Psoas muscle (tissue), 8 donors: ENCODE measurements around the gene CORIN. TPM values are rescaled to one million over a fixed set of nuclear protein-coding genes. Genes with fewer than 3 reads are reported as not detected.
A peak's percentile ranks its signal among the peaks of the same experiment; 100 is the strongest.

Source experiments
- ATAC-seq, 4 donors: fragments of 200-7000 bp; cut with Tn5 transposase; one replicate each; pipeline ENCODE4 v1.9.1; 2020; ENCODE audit warnings: moderate library complexity in 3 of 4, mild to moderate bottlenecking in 2 of 4
- DNase-seq, 2 donors: peaks; one replicate each; pipeline ENCODE4 v3.0.0-alpha.2; 2020
- H3K27ac ChIP-seq: fragments of 200-600 bp; one replicate; pipeline ENCODE4 v1.8.0; 2022
- H3K27me3 ChIP-seq, 3 donors: fragments of 200-600 bp in 1 of 3; one replicate each; pipeline versions ENCODE4 v1.6.1 to v1.8.0; 2013 to 2022; ENCODE audit warnings: low read length in 2 of 3, mild to moderate bottlenecking in 2 of 3, moderate library complexity in 1 of 3; ENCODE audit not compliant: insufficient read depth in 3 of 3
- H3K36me3 ChIP-seq, 2 donors: fragments of 200-600 bp in 1 of 2; one replicate each; pipeline versions ENCODE4 v1.6.1 to v1.8.0; 2013 to 2022; ENCODE audit warnings: low read depth in 1 of 2, mild to moderate bottlenecking in 1 of 2, moderate library complexity in 1 of 2; ENCODE audit not compliant: insufficient read depth in 1 of 2
- H3K4me1 ChIP-seq: fragments of 200-600 bp; one replicate; pipeline ENCODE4 v1.8.0; 2022
- H3K4me3 ChIP-seq: fragments of 200-600 bp; one replicate; pipeline ENCODE4 v1.8.0; 2022; ENCODE audit warnings: mild to moderate bottlenecking
- H3K9me3 ChIP-seq: fragments of 200-600 bp; one replicate; pipeline ENCODE4 v1.8.0; 2022
- CTCF ChIP-seq: fragments of 200-600 bp; IDR thresholded peaks from one replicate; pipeline ENCODE4 v1.8.0; 2022; ENCODE audit warnings: antibody characterized with exemption
- WGBS, 3 donors: extraction: QIAGEN DNeasy Blood & Tissue Kit; methylation state at CpG; one replicate each; pipeline versions ENCODE4 v1.1.6 to v1.1.7; 2013; 5-methylcytosine and 5-hydroxymethylcytosine counted together
- intact Hi-C, 2 donors: fragments of 100-400 bp; cut with DNase I; formaldehyde crosslinking; loops; one replicate each; pipeline versions ENCODE4 v1.11.0 to v1.14.2; 2022
- long read RNA-seq, 2 donors: library from polyadenylated mRNA; unstranded; transcript quantifications; one replicate each; pipeline ENCODE4 v2.0.0, GENCODE V29; 2021
- polyA plus RNA-seq, 3 donors: library from polyadenylated mRNA; stranded (reverse); fragments of 200-250 nt; gene quantifications; one replicate each; pipeline ENCODE4 v1.2.3, GENCODE V29; 2013
- total RNA-seq, 4 donors: library from RNA; stranded (reverse); fragmentation: NEBNext Ultra II Directional in 2 of 4; extraction: Animal tissue kit (Norgen Biotek cat#: 25700) in 2 of 4; gene quantifications; one replicate each; pipeline versions ENCODE4 v1.2.1 to v1.2.4, GENCODE V29; 2021 to 2023
- donor health status: healthy with polysubstance abuse.
- donor health status: DM: no; HTN: no; CAD: no; lungs with moderate emphysema.
- donor health status: Bipolar disorder and iron deficiency.
- donor health status: healthy.
- donor health status: DM: yes; HTN: yes; CAD: no.
- donor health status: DM: no; HTN: no; CAD: no.
- donor health status: DM: no; HTN: no; CAD: no.
- donor health status: DM: yes; HTN: yes; CAD: no.

CORIN gene
- total RNA-seq (under 1 TPM in 3 of 4 donors, not detected in 1; 0.06 to 0.24 (median 0.09) TPM), polyA plus RNA-seq (1 to 10 TPM in 1 of 3 donors, under 1 TPM in 2; 0.03 to 1.3 (median 0.35) TPM)
- long read RNA-seq, donor 1 = 0 reads
- long read RNA-seq, donor 2 = 0 reads

- Histone ChIP-seq H3K27me3 (peaks cover 0 to 26% (median 6%) of the 10 kb centered on the region in 3 donors), H3K4me3 (peak within 1 kb of the TSS; percentile 65), H3K9me3 (peaks cover 2% of the 10 kb centered on the region), H3K27ac (no peak within 1 kb of the TSS), H3K36me3 (peaks cover 0 to 4% of the 10 kb centered on the region in 2 donors), H3K4me1 (peaks cover 15% of the 10 kb centered on the region)
- 6 to 8% (median 7%) methylated on average over 16 of the region's 16 CpGs for WGBS, 3 donors
- no peak for TF ChIP-seq CTCF
- intact Hi-C loops = loop anchor here (5.0 kb wide), 2 partner anchors 151 to 166 kb away; no protein-coding TSS in a partner anchor
- DNase-seq = no peak
- ATAC-seq = no peak
These were observed at the start of gene CORIN for GRCh38 chr4:47837908-47838294. Gene CORIN (minus strand): TSS chr4:47838067. CDS start chr4:47837949, 118 bp downstream.

- H3K4me1 ChIP-seq = no peaks in the 10 kb centered on the region
- H3K27me3 ChIP-seq = no peaks in the 10 kb centered on the region
- WGBS, 3 donors = 95 to 96% (median 96%) methylated on average over 3 of the region's 3 CpGs
- DNase-seq (no peak), ATAC-seq (no peak)
- intact Hi-C loops = no loop called here
- no peak overlapping the region for H3K4me3 ChIP-seq
- TF ChIP-seq CTCF = no peak
- no peaks in the 10 kb centered on the region for H3K9me3 ChIP-seq
- no peak overlapping the region for H3K27ac ChIP-seq
- H3K36me3 ChIP-seq = peaks cover 0 to 86% of the 10 kb centered on the region in 2 donors
These were observed 44.4 kb upstream of the CORIN start for GRCh38 chr4:47882228-47882627.

GRCh38 chr4:47879458-47879857 is 41.6 kb upstream of the CORIN start:
- H3K36me3 ChIP-seq = peaks cover 0 to 86% of the 10 kb centered on the region in 2 donors

GRCh38 chr4:47876784-47877546 is 39.1 kb upstream of the CORIN start:
- Histone ChIP-seq H3K27ac (no peak overlapping the region), H3K9me3 (peaks cover 5% of the 10 kb centered on the region), H3K4me1 (no peaks in the 10 kb centered on the region), H3K4me3 (no peak overlapping the region), H3K27me3 (no peaks in the 10 kb centered on the region), H3K36me3 (peaks cover 3 to 86% of the 10 kb centered on the region in 2 donors)
- intact Hi-C loops = no loop called here
- WGBS, 3 donors = 91 to 96% (median 92%) methylated on average over 3 of the region's 3 CpGs
- no peak for DNase-seq
- no peak for TF ChIP-seq CTCF
- no peak for ATAC-seq

More at GRCh38 chr4:47879458-47879857, 41.6 kb upstream of the CORIN start:
- intact Hi-C loops = no loop called here
- Histone ChIP-seq H3K9me3 (no peaks in the 10 kb centered on the region), H3K27ac (no peak overlapping the region), H3K4me3 (no peak overlapping the region), H3K4me1 (no peaks in the 10 kb centered on the region), H3K27me3 (no peaks in the 10 kb centered on the region)
- DNase-seq (no peak), ATAC-seq (no peak)
- TF ChIP-seq CTCF = no peak
